ENCODE measurements around the gene KCTD19.

GRCh38 chr16:67283826-67284555, 42.5 kb downstream of the KCTD19 start:
- TF ChIP-seq REST (IDR thresholded peaks at IDR 0.05; ENCODE audit: insufficient read depth in 1 of 2, low read depth in 2 of 2, low read length in 2 of 2): no peak
- TF ChIP-seq TAF1 (IDR thresholded peaks at IDR 0.05; ENCODE audit: borderline replicate concordance, insufficient read depth, low read length): no peak
- TF ChIP-seq SIN3A (IDR thresholded peaks at IDR 0.05; ENCODE audit: borderline replicate concordance, insufficient read depth, low read length): no peak
- TF ChIP-seq POLR2AphosphoS5 (IDR thresholded peaks at IDR 0.05; ENCODE audit: low read depth, low read length): no peak
